H9 (cell line): ENCODE data around the gene KRT3. TPM values are rescaled to one million over a fixed set of nuclear protein-coding genes. Genes with fewer than 3 reads are reported as not detected.

Source experiments
- DNase-seq: peaks from one replicate; pipeline ENCODE4 v3.0.0-alpha.2; 2017
- H2AFZ ChIP-seq: one replicate; pipeline ENCODE4 v1.6.1; 2013; ENCODE audit warnings: mild to moderate bottlenecking, low read length, control low read depth, moderate library complexity
- H2AK5ac ChIP-seq: 2 replicates; pipeline ENCODE4 v1.6.1; 2013; ENCODE audit warnings: low read length, control low read depth, mixed read lengths; ENCODE audit not compliant: insufficient read length
- H2BK120ac ChIP-seq: one replicate; pipeline ENCODE4 v1.6.1; 2013; ENCODE audit warnings: low read depth, mild to moderate bottlenecking, low read length, control low read depth, inconsistent platforms; ENCODE audit not compliant: poor library complexity, severe bottlenecking
- H2BK12ac ChIP-seq: 2 replicates; pipeline ENCODE4 v1.6.1; 2013; ENCODE audit warnings: low read length, control low read depth, mixed read lengths, low read depth; ENCODE audit not compliant: insufficient read length
- H2BK15ac ChIP-seq: 2 replicates; pipeline ENCODE4 v1.6.1; 2013; ENCODE audit warnings: low read depth, low read length, control low read depth
- H2BK20ac ChIP-seq: one replicate; pipeline ENCODE4 v1.6.1; 2013; ENCODE audit warnings: low read depth, mild to moderate bottlenecking, low read length, control low read depth, inconsistent platforms; ENCODE audit not compliant: poor library complexity, severe bottlenecking
- H2BK5ac ChIP-seq: 2 replicates; pipeline ENCODE4 v1.6.1; 2013; ENCODE audit warnings: low read length, control low read depth, mixed read lengths; ENCODE audit not compliant: insufficient read length
- H3K14ac ChIP-seq: 2 replicates; pipeline ENCODE4 v1.6.1; 2013; ENCODE audit warnings: low read length, control low read depth; ENCODE audit not compliant: insufficient read depth
- H3K18ac ChIP-seq: 2 replicates; pipeline ENCODE4 v1.6.1; 2013; ENCODE audit warnings: low read depth, mild to moderate bottlenecking, mixed read lengths, low read length, control low read depth; ENCODE audit not compliant: insufficient read length
- H3K23ac ChIP-seq: 2 replicates; pipeline ENCODE4 v1.6.1; 2013; ENCODE audit warnings: low read length, control low read depth, mixed read lengths, low read depth; ENCODE audit not compliant: insufficient read length
- H3K23me2 ChIP-seq: 2 replicates; pipeline ENCODE4 v1.6.1; 2013; ENCODE audit warnings: low read depth, mild to moderate bottlenecking, mixed read lengths, low read length, control low read depth; ENCODE audit not compliant: insufficient read length, poor library complexity, severe bottlenecking
- H3K27ac ChIP-seq: 2 replicates; pipeline ENCODE4 v1.5.1; 2013; ENCODE audit warnings: low read length, control low read depth, mixed read lengths, low read depth; ENCODE audit not compliant: insufficient read length
- H3K27me3 ChIP-seq: 2 replicates; pipeline ENCODE4 v1.6.1; 2013; ENCODE audit warnings: low read length, control low read depth, inconsistent platforms; ENCODE audit not compliant: insufficient read depth
- H3K4ac ChIP-seq: 2 replicates; pipeline ENCODE4 v1.6.1; 2013; ENCODE audit warnings: low read depth, mild to moderate bottlenecking, control low read depth, inconsistent platforms, low read length, moderate library complexity
- H3K4me1 ChIP-seq: 2 replicates; pipeline ENCODE4 v1.6.1; 2013; ENCODE audit warnings: low read length, control low read depth, inconsistent platforms; ENCODE audit not compliant: insufficient read depth
- H3K4me2 ChIP-seq: 2 replicates; pipeline ENCODE4 v1.6.1; 2013; ENCODE audit warnings: low read length, control low read depth, mixed read lengths; ENCODE audit not compliant: insufficient read length, insufficient read depth
- H3K56ac ChIP-seq: 2 replicates; pipeline ENCODE4 v1.6.1; 2013; ENCODE audit warnings: low read depth, mild to moderate bottlenecking, mixed read lengths, low read length, control low read depth; ENCODE audit not compliant: insufficient read length
- H3K79me1 ChIP-seq: 2 replicates; pipeline ENCODE4 v1.6.1; 2013; ENCODE audit warnings: low read depth, mild to moderate bottlenecking, moderate library complexity, low read length, control low read depth, inconsistent platforms; ENCODE audit not compliant: insufficient read depth, poor library complexity, severe bottlenecking
- H3K79me2 ChIP-seq: 2 replicates; pipeline ENCODE4 v1.6.1; 2013; ENCODE audit warnings: low read length, control low read depth, inconsistent platforms; ENCODE audit not compliant: insufficient read depth
- H3K9ac ChIP-seq: 2 replicates; pipeline ENCODE4 v1.6.1; 2013; ENCODE audit warnings: low read length, control low read depth, mixed read lengths; ENCODE audit not compliant: insufficient read length; ENCODE audit errors: extremely low read depth
- H3K9me3 ChIP-seq: one replicate; pipeline ENCODE4 v1.6.1; 2013; ENCODE audit warnings: low read depth, low read length, inconsistent platforms; ENCODE audit not compliant: control insufficient read depth
- H3T11ph ChIP-seq: one replicate; pipeline ENCODE4 v1.6.1; 2013; ENCODE audit warnings: mild to moderate bottlenecking, low read length, control low read depth, inconsistent platforms
- H4K20me1 ChIP-seq: one replicate; pipeline ENCODE4 v1.6.1; 2013; ENCODE audit not compliant: control insufficient read depth, insufficient read length, insufficient read depth
- H4K5ac ChIP-seq: 2 replicates; pipeline ENCODE4 v1.6.1; 2013; ENCODE audit warnings: low read depth, mild to moderate bottlenecking, mixed read lengths, low read length, control low read depth; ENCODE audit not compliant: insufficient read length
- H4K8ac ChIP-seq: replicated peaks from 2 replicates; pipeline ENCODE4 v1.6.1; 2013; ENCODE audit warnings: low read length, control low read depth, mixed read lengths, low read depth; ENCODE audit not compliant: insufficient read length
- H4K91ac ChIP-seq: 2 replicates; pipeline ENCODE4 v1.6.1; 2013; ENCODE audit warnings: low read depth, mild to moderate bottlenecking, moderate library complexity, mixed read lengths, low read length, control low read depth; ENCODE audit not compliant: insufficient read length
- H3K27ac Mint-ChIP-seq, 3 experiments: 2 replicates in 2 of 3; 3 replicates in 1 of 3; pipeline ENCODE4 v1.8.0; 2020 to 2021; ENCODE audit warnings: mixed read lengths in 3 of 3, mild to moderate bottlenecking in 1 of 3, moderate library complexity in 1 of 3
- H3K27me3 Mint-ChIP-seq: 2 replicates; pipeline ENCODE4 v1.8.0; 2021; ENCODE audit warnings: low read depth, mild to moderate bottlenecking, moderate library complexity, mixed read lengths
- H3K36me3 Mint-ChIP-seq, 3 experiments: 2 replicates in 2 of 3; 3 replicates in 1 of 3; pipeline ENCODE4 v1.8.0; 2020 to 2021; ENCODE audit warnings: low read depth in 3 of 3, mixed read lengths in 3 of 3; ENCODE audit not compliant: insufficient read depth in 1 of 3
- H3K4me1 Mint-ChIP-seq, 2 experiments: 2 replicates each; pipeline ENCODE4 v1.8.0; 2020; ENCODE audit warnings: mixed read lengths in 2 of 2
- H3K4me3 Mint-ChIP-seq, 2 experiments: 2 replicates in 1 of 2; 3 replicates in 1 of 2; pipeline ENCODE4 v1.8.0; 2020 to 2021; ENCODE audit warnings: mild to moderate bottlenecking in 2 of 2, mixed read lengths in 2 of 2, moderate library complexity in 1 of 2
- H3K9me3 Mint-ChIP-seq, 2 experiments: 2 replicates in 1 of 2; 3 replicates in 1 of 2; pipeline ENCODE4 v1.8.0; 2020; ENCODE audit warnings: mild to moderate bottlenecking in 2 of 2, mixed read lengths in 2 of 2, moderate library complexity in 1 of 2
- WGBS: extraction: QIAGEN DNeasy Blood & Tissue Kit; methylation state at CpG from one replicate; pipeline ENCODE4 v1.1.7; 2013; ENCODE audit warnings: missing lambda C conversion rate, low lambda C conversion rate, mixed read lengths; ENCODE audit not compliant: insufficient read length; ENCODE audit errors: extremely low coverage; 5-methylcytosine and 5-hydroxymethylcytosine counted together
- total RNA-seq: library from RNA; stranded (reverse); gene quantifications from 2 replicates; pipeline ENCODE4 v1.2.1, GENCODE V29; 2021
- TF ChIP-seq, protein P1 (sequence below): fragments of 200-600 bp; sonication (generic); conservative IDR thresholded peaks from 3 replicates; pipeline ENCODE4 v1.8.0; 2021; ENCODE audit warnings: antibody characterized with exemption, mild to moderate bottlenecking

The KRT3 gene
- total RNA-seq, 1 experiment from 2014 or later: not detected

- Histone ChIP-seq H2BK5ac (no peak overlapping the region), H2AFZ (no peak overlapping the region), H3K79me1 (no peaks in the 10 kb centered on the region), H3K23me2 (no peaks in the 10 kb centered on the region), H4K8ac (no peak overlapping the region), H2BK20ac (no peak overlapping the region), H2BK12ac (no peak overlapping the region), H3K4me1 (no peaks in the 10 kb centered on the region), H3K18ac (no peak overlapping the region), H2BK15ac (no peak overlapping the region), H4K20me1 (no peaks in the 10 kb centered on the region), H3K56ac (no peak overlapping the region), H3K79me2 (no peaks in the 10 kb centered on the region), H3K23ac (no peak overlapping the region), H3K4ac (no peak overlapping the region), H2BK120ac (no peak overlapping the region), H3K9ac (no peak overlapping the region), H3K27ac (no peak overlapping the region), H3K4me2 (no peak overlapping the region), H3K27me3 (no peaks in the 10 kb centered on the region), H3T11ph (no peak overlapping the region), H3K14ac (no peak overlapping the region), H4K91ac (no peak overlapping the region), H3K9me3 (no peaks in the 10 kb centered on the region), H2AK5ac (no peak overlapping the region), H4K5ac (no peak overlapping the region)
- Mint-ChIP-seq H3K27ac (no peak overlapping the region), H3K36me3 (no peaks in the 10 kb centered on the region), H3K4me3 (no peak overlapping the region), H3K27me3 (peaks cover 25% of the 10 kb centered on the region), H3K4me1 (no peaks in the 10 kb centered on the region), H3K9me3 (peaks cover 0 to 4% of the 10 kb centered on the region in 2 experiments; a peak in 1 of 5 replicates)
- TF ChIP-seq, protein P1, sequence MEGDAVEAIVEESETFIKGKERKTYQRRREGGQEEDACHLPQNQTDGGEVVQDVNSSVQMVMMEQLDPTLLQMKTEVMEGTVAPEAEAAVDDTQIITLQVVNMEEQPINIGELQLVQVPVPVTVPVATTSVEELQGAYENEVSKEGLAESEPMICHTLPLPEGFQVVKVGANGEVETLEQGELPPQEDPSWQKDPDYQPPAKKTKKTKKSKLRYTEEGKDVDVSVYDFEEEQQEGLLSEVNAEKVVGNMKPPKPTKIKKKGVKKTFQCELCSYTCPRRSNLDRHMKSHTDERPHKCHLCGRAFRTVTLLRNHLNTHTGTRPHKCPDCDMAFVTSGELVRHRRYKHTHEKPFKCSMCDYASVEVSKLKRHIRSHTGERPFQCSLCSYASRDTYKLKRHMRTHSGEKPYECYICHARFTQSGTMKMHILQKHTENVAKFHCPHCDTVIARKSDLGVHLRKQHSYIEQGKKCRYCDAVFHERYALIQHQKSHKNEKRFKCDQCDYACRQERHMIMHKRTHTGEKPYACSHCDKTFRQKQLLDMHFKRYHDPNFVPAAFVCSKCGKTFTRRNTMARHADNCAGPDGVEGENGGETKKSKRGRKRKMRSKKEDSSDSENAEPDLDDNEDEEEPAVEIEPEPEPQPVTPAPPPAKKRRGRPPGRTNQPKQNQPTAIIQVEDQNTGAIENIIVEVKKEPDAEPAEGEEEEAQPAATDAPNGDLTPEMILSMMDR: no peak
- no peak for DNase-seq
- no CpG with 5 or more reads among the region's 3 CpGs for WGBS
Observed at GRCh38 chr12:52767427-52767826, 28.5 kb downstream of the KRT3 start.
